Lung (tissue), 13 donors: ENCODE results near the gene KRTAP10-10. TPM values are rescaled to one million over a fixed set of nuclear protein-coding genes. Genes with fewer than 3 reads are reported as not detected.

Source experiments
- ATAC-seq: fragments of 200-7000 bp; cut with Tn5 transposase; one replicate; pipeline ENCODE4 v1.9.1; 2020; ENCODE audit warnings: moderate number of reproducible peaks; ENCODE audit not compliant: insufficient read depth, low FRiP score
- DNase-seq, 3 donors: peaks; one replicate each; pipeline ENCODE4 v3.0.0-alpha.2; 2013 to 2017
- H3K27ac ChIP-seq, 2 donors: one replicate each; pipeline ENCODE4 v1.5.1; 2013; ENCODE audit warnings: mild to moderate bottlenecking in 2 of 2, moderate library complexity in 2 of 2, control low read depth in 1 of 2, inconsistent platforms in 1 of 2, low read depth in 1 of 2, low read length in 1 of 2
- H3K27me3 ChIP-seq, 3 donors: one replicate each; pipeline ENCODE4 v1.5.1; 2013; ENCODE audit warnings: low read length in 2 of 3; ENCODE audit not compliant: control insufficient read depth in 3 of 3, insufficient read depth in 3 of 3
- H3K36me3 ChIP-seq, 4 donors: one replicate each; pipeline ENCODE4 v1.5.1; 2013; ENCODE audit warnings: low read length in 4 of 4, mild to moderate bottlenecking in 1 of 4, moderate library complexity in 1 of 4; ENCODE audit not compliant: control insufficient read depth in 4 of 4, insufficient read depth in 4 of 4
- H3K4me1 ChIP-seq, 5 donors: one replicate each; pipeline ENCODE4 v1.5.1; 2013; ENCODE audit warnings: low read length in 5 of 5, mild to moderate bottlenecking in 2 of 5, moderate library complexity in 1 of 5; ENCODE audit not compliant: control insufficient read depth in 5 of 5, insufficient read depth in 5 of 5
- H3K4me3 ChIP-seq: one replicate; pipeline ENCODE4 v1.5.1; 2013; ENCODE audit warnings: mild to moderate bottlenecking, control low read depth, moderate library complexity
- H3K9ac ChIP-seq, 2 donors: one replicate each; pipeline ENCODE4 v1.5.1; 2013; ENCODE audit warnings: low read length in 2 of 2, control low read depth in 1 of 2; ENCODE audit not compliant: insufficient read depth in 1 of 2
- H3K9me3 ChIP-seq, 4 donors: one replicate each; pipeline ENCODE4 v1.5.1; 2013; ENCODE audit warnings: low read length in 3 of 4, mild to moderate bottlenecking in 1 of 4, moderate library complexity in 1 of 4; ENCODE audit not compliant: control insufficient read depth in 4 of 4, insufficient read depth in 3 of 4
- WGBS, 2 donors: extraction: QIAGEN DNeasy Blood & Tissue Kit; methylation state at CpG; one replicate each; pipeline ENCODE4 v1.1.7; 2013; 5-methylcytosine and 5-hydroxymethylcytosine counted together
- polyA plus RNA-seq, 2 donors: library from polyadenylated mRNA; stranded (reverse); fragments of 200-250 nt; gene quantifications; one replicate each; pipeline ENCODE4 v1.2.1, GENCODE V29; 2013
- small RNA-seq: library from RNA; depleted of rRNA; stranded (forward); fragments of <200 nt; gene quantifications from one replicate; pipeline ENCODE3, GENCODE V24; 2014; ENCODE audit warnings: low replicate concordance
- total RNA-seq, 2 donors: library from RNA; depleted of rRNA in 1 of 2; stranded (reverse); fragments of >200 nt in 1 of 2; gene quantifications; one replicate each; pipeline ENCODE4 v1.2.1, GENCODE V29; 2014 to 2021
- TF ChIP-seq, protein P1 (sequence below): IDR thresholded peaks from 2 replicates; pipeline ENCODE4 v1.5.1; 2012; ENCODE audit warnings: mild to moderate bottlenecking; ENCODE audit errors: control extremely low read depth, extremely low read depth
- donor health status: control.
- donor health status: control.
- donor health status: Bipolar disorder and iron deficiency.
- donor health status: healthy.
- donor health status: DM: yes; HTN: yes; CAD: no.

Gene KRTAP10-10
- total and polyA plus RNA-seq, 4 donors, result not detected

GRCh38 chr21:44686843-44687561 is 49.8 kb downstream of the KRTAP10-10 start:
- Histone ChIP-seq H3K27ac (no peak overlapping the region), H3K4me1 (no peaks in the 10 kb centered on the region), H3K27me3 (peaks cover 0 to 18% (median 10%) of the 10 kb centered on the region in 3 donors), H3K9me3 (peaks cover 0 to 4% (median 0%) of the 10 kb centered on the region in 4 donors), H3K36me3 (no peaks in the 10 kb centered on the region), H3K9ac (no peak overlapping the region), H3K4me3 (no peak overlapping the region)
- ATAC-seq, result no peak
- TF ChIP-seq, protein P1, sequence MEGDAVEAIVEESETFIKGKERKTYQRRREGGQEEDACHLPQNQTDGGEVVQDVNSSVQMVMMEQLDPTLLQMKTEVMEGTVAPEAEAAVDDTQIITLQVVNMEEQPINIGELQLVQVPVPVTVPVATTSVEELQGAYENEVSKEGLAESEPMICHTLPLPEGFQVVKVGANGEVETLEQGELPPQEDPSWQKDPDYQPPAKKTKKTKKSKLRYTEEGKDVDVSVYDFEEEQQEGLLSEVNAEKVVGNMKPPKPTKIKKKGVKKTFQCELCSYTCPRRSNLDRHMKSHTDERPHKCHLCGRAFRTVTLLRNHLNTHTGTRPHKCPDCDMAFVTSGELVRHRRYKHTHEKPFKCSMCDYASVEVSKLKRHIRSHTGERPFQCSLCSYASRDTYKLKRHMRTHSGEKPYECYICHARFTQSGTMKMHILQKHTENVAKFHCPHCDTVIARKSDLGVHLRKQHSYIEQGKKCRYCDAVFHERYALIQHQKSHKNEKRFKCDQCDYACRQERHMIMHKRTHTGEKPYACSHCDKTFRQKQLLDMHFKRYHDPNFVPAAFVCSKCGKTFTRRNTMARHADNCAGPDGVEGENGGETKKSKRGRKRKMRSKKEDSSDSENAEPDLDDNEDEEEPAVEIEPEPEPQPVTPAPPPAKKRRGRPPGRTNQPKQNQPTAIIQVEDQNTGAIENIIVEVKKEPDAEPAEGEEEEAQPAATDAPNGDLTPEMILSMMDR, result no peak
- no peak for DNase-seq
- WGBS, 2 donors, result 72 to 83% methylated on average over 25 of the region's 25 CpGs

DNA sequence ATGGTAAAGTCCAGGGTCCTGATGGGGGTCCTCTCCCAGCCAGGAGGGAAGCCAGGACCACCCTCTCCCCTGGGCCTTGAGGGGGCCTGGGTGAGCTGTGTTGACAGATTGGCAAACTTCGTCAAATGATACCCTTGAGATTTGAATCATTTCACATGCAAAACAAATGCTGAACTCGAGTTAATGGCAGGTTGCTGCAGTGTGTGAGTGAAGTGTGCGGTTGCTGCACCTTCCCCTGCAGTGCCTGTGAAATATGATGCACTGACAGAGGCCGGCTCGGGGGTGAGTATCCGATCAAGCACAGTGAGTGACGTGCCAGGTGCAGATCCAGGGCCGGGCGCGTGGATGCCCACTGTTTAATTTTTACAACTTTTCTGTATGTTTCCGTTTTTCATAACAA is 50.5 kb downstream of the KRTAP10-10 start:
- peaks cover 0 to 18% (median 10%) of the 10 kb centered on the region in 3 donors for H3K27me3 ChIP-seq
- no peaks in the 10 kb centered on the region for H3K4me1 ChIP-seq
- peaks cover 0 to 4% (median 0%) of the 10 kb centered on the region in 4 donors for H3K9me3 ChIP-seq
- H3K27ac ChIP-seq, result no peak overlapping the region
- H3K36me3 ChIP-seq, result no peaks in the 10 kb centered on the region
- no peak overlapping the region for H3K9ac ChIP-seq
- H3K4me3 ChIP-seq, result no peak overlapping the region
- no peak for ATAC-seq
- DNase-seq, result no peak
- WGBS, 2 donors, result 62 to 75% methylated on average over 11 of the region's 11 CpGs
- TF ChIP-seq, protein P1, result no peak

Small RNA genes lying within 50 kb of the gene (small RNA-seq; reads per million reads assigned to genes)
- gene KRTAP12-6P, result not detected

Other genes starting within 250 kb of the KRTAP10-10 start
- 1 to 10 TPM; 2.8 to 3.6 TPM for gene LRRC3, start 181.8 kb upstream of the KRTAP10-10 start, total RNA-seq
- 1 to 10 TPM; 1.4 to 2.0 TPM for gene LRRC3, start 181.8 kb upstream of the KRTAP10-10 start, polyA plus RNA-seq
- not detected for gene KRTAP10-1, start 97.2 kb upstream of the KRTAP10-10 start, total RNA-seq
- gene KRTAP10-1, start 97.2 kb upstream of the KRTAP10-10 start, polyA plus RNA-seq, result not detected
- gene KRTAP10-2, start 85.9 kb upstream of the KRTAP10-10 start, total RNA-seq, result not detected
- gene KRTAP10-2, start 85.9 kb upstream of the KRTAP10-10 start, polyA plus RNA-seq, result not detected
- not detected for gene KRTAP10-3, start 78.6 kb upstream of the KRTAP10-10 start, total RNA-seq
- not detected for gene KRTAP10-3, start 78.6 kb upstream of the KRTAP10-10 start, polyA plus RNA-seq
- gene KRTAP10-4, start 63.6 kb upstream of the KRTAP10-10 start, total RNA-seq, result not detected
- not detected for gene KRTAP10-4, start 63.6 kb upstream of the KRTAP10-10 start, polyA plus RNA-seq
- not detected for gene KRTAP10-5, start 56.8 kb upstream of the KRTAP10-10 start, total RNA-seq
- not detected for gene KRTAP10-5, start 56.8 kb upstream of the KRTAP10-10 start, polyA plus RNA-seq
- not detected for gene KRTAP10-6, start 44.9 kb upstream of the KRTAP10-10 start, total RNA-seq
- not detected for gene KRTAP10-6, start 44.9 kb upstream of the KRTAP10-10 start, polyA plus RNA-seq
- gene KRTAP10-7, start 36.8 kb upstream of the KRTAP10-10 start, total RNA-seq, result not detected
- not detected for gene KRTAP10-7, start 36.8 kb upstream of the KRTAP10-10 start, polyA plus RNA-seq
- not detected for gene KRTAP10-8, start 25.3 kb upstream of the KRTAP10-10 start, total RNA-seq
- not detected for gene KRTAP10-8, start 25.3 kb upstream of the KRTAP10-10 start, polyA plus RNA-seq
- not detected for gene KRTAP10-9, start 10.3 kb upstream of the KRTAP10-10 start, total RNA-seq
- not detected for gene KRTAP10-9, start 10.3 kb upstream of the KRTAP10-10 start, polyA plus RNA-seq
- not detected for gene KRTAP10-11, start 9.1 kb downstream of the KRTAP10-10 start, total RNA-seq
- gene KRTAP10-11, start 9.1 kb downstream of the KRTAP10-10 start, polyA plus RNA-seq, result not detected
- not detected for gene KRTAP12-4, start 17.3 kb downstream of the KRTAP10-10 start, total RNA-seq
- gene KRTAP12-4, start 17.3 kb downstream of the KRTAP10-10 start, polyA plus RNA-seq, result not detected
- not detected for gene KRTAP12-3, start 20.6 kb downstream of the KRTAP10-10 start, total RNA-seq
- not detected for gene KRTAP12-3, start 20.6 kb downstream of the KRTAP10-10 start, polyA plus RNA-seq
- not detected for gene KRTAP12-2, start 29.6 kb downstream of the KRTAP10-10 start, total RNA-seq
- not detected for gene KRTAP12-2, start 29.6 kb downstream of the KRTAP10-10 start, polyA plus RNA-seq
- gene KRTAP12-1, start 44.8 kb downstream of the KRTAP10-10 start, total RNA-seq, result not detected
- gene KRTAP12-1, start 44.8 kb downstream of the KRTAP10-10 start, polyA plus RNA-seq, result not detected
- not detected for gene KRTAP10-12, start 59.8 kb downstream of the KRTAP10-10 start, total RNA-seq
- gene KRTAP10-12, start 59.8 kb downstream of the KRTAP10-10 start, polyA plus RNA-seq, result not detected
- gene TSPEAR, start 74.2 kb downstream of the KRTAP10-10 start, total RNA-seq, result 1 to 10 TPM in 1 of 2 donors, under 1 TPM in 1; 0.43 to 2.1 TPM
- gene TSPEAR, start 74.2 kb downstream of the KRTAP10-10 start, polyA plus RNA-seq, result under 1 TPM; 0.02 to 0.12 TPM
- gene UBE2G2, start 164.5 kb downstream of the KRTAP10-10 start, total RNA-seq, result 10 to 100 TPM; 87.0 to 93.2 TPM
- gene UBE2G2, start 164.5 kb downstream of the KRTAP10-10 start, polyA plus RNA-seq, result 10 to 100 TPM; 35.6 to 48.0 TPM
- 10 to 100 TPM; 45.5 to 86.5 TPM for gene SUMO3, start 180.7 kb downstream of the KRTAP10-10 start, total RNA-seq
- 10 to 100 TPM; 40.4 to 96.4 TPM for gene SUMO3, start 180.7 kb downstream of the KRTAP10-10 start, polyA plus RNA-seq
- 100 to 1,000 TPM; 243 to 247 TPM for gene PTTG1IP, start 236.3 kb downstream of the KRTAP10-10 start, total RNA-seq
- gene PTTG1IP, start 236.3 kb downstream of the KRTAP10-10 start, polyA plus RNA-seq, result 100 to 1,000 TPM; 139 to 209 TPM